SU-DHL-6 (cell line): ENCODE data around the gene GIPC1.

Source experiments
- CTCF ChIP-seq: fragments of 200-600 bp; sonication (generic); IDR thresholded peaks from one replicate; pipeline ENCODE4 v1.5.1; 2017; ENCODE audit warnings: antibody characterized with exemption, mild to moderate bottlenecking, low read length, moderate library complexity; ENCODE audit not compliant: insufficient read depth, poor library complexity, severe bottlenecking
- EZH2phosphoT487 ChIP-seq: fragments of 200-600 bp; sonication (generic), shearing (Covaris generic); conservative IDR thresholded peaks from 2 replicates; pipeline ENCODE4 v1.6.1; 2018; ENCODE audit warnings: mild to moderate bottlenecking, antibody characterized with exemption, low read length, moderate library complexity, mixed read lengths

DNA sequence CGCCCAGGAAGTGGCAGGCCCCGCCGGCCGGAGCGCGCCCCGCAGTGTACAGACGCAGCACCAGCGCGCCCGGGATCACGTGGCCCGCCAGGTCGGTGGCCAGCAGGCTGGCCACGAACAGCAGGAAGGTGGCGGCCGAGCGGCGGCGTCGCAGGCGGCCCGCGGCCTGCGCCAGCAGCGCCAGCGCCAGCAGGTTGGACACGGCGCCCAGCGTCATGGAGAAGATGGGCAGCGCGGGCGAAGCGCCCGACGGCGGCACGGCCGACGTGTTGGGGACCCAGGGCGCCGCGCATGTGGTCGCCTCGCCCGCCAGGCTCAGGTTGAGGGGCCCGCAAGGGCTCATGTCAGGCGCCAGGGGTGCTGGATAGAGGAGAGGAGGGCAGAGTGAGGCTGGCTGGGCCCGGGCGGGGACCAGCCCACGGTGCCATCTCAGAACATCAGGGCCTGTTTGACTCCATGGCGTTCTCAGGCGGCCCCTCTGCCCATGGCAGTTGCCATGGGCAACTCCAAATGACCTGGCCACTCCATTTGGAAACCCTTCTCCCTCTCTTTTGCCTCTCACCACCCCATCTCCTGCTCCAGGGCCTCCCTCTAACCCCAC lies 21.8 kb downstream of the GIPC1 start:
- TF ChIP-seq CTCF (no peak), EZH2phosphoT487 (no peak)
